H1 (cell line): ENCODE results near the gene ENDOU. TPM values are rescaled to one million over a fixed set of nuclear protein-coding genes. Genes with fewer than 3 reads are reported as not detected.

Experiments
- CTCF ChIA-PET: fragments of 300-600 bp; sonication (Branson Sonifier 250); formaldehyde crosslinking; loops from one replicate; lab custom pipeline; 2021; ENCODE audit not compliant: partially characterized antibody; lab: Charles Lee
- POLR2A ChIA-PET: fragments of 300-600 bp; sonication (Branson Sonifier 250); formaldehyde crosslinking; loops from one replicate; lab custom pipeline; 2021; ENCODE audit warnings: inconsistent platforms; ENCODE audit not compliant: partially characterized antibody; lab: Charles Lee
- DNase-seq, 2 experiments: peaks; one replicate each; pipeline versions ENCODE4 v3.0.0 to v3.0.0-alpha.2; 2010 to 2022; ENCODE audit warnings: low spot score in 2 of 2, low read depth in 1 of 2, mixed read lengths in 1 of 2
- FAIRE-seq: peaks from 2 replicates; lab custom pipeline; 2011; peaks lifted over from hg19 to GRCh38; lab: Jason Lieb, UNC
- H2AFZ ChIP-seq: 2 replicates; pipeline ENCODE4 v1.8.1; 2012; ENCODE audit warnings: low read length, inconsistent platforms
- H2AK5ac ChIP-seq: 2 replicates; pipeline ENCODE4 v1.6.1; 2013; ENCODE audit warnings: low read depth, low read length
- H2BK120ac ChIP-seq: replicated peaks from 2 replicates; pipeline ENCODE3; 2013; ENCODE audit warnings: low read depth, low read length, inconsistent platforms
- H2BK12ac ChIP-seq: 2 replicates; pipeline ENCODE4 v1.6.1; 2013; ENCODE audit warnings: low read depth, low read length
- H2BK15ac ChIP-seq: 2 replicates; pipeline ENCODE4 v1.6.1; 2013; ENCODE audit warnings: low read length
- H2BK20ac ChIP-seq: 2 replicates; pipeline ENCODE4 v1.6.1; 2013; ENCODE audit warnings: low read length
- H2BK5ac ChIP-seq: 2 replicates; pipeline ENCODE4 v1.6.1; 2013; ENCODE audit warnings: low read depth, low read length
- H3K14ac ChIP-seq: 2 replicates; pipeline ENCODE4 v1.6.1; 2013; ENCODE audit warnings: inconsistent platforms; ENCODE audit not compliant: insufficient read length
- H3K18ac ChIP-seq: 2 replicates; pipeline ENCODE4 v1.6.1; 2013; ENCODE audit warnings: low read length; ENCODE audit errors: extremely low read depth
- H3K23ac ChIP-seq: 2 replicates; pipeline ENCODE4 v1.6.1; 2013; ENCODE audit warnings: inconsistent platforms; ENCODE audit not compliant: insufficient read length
- H3K23me2 ChIP-seq: 2 replicates; pipeline ENCODE4 v1.6.1; 2013; ENCODE audit warnings: low read depth, low read length
- H3K27ac ChIP-seq: 2 replicates; pipeline ENCODE4 v1.6.1; 2011; ENCODE audit warnings: low read depth, low read length, inconsistent platforms
- H3K27me3 ChIP-seq, 4 experiments: replicated peaks in 1 of 4; 1 replicate in 1 of 4; 2 replicates in 3 of 4; pipeline versions ENCODE4 v1.6.1 to v1.8.1; 2011 to 2013; ENCODE audit warnings: low read length in 3 of 4, mild to moderate bottlenecking in 3 of 4, inconsistent platforms in 2 of 4, mixed read lengths in 2 of 4, moderate library complexity in 1 of 4; ENCODE audit not compliant: control insufficient read depth in 3 of 4, insufficient read depth in 3 of 4; ENCODE audit errors: extremely low read depth in 1 of 4
- H3K36me3 ChIP-seq, 4 experiments: 2 replicates each; pipeline versions ENCODE4 v1.6.1 to v1.8.1; 2011 to 2013; ENCODE audit warnings: mild to moderate bottlenecking in 4 of 4, low read length in 3 of 4, moderate library complexity in 2 of 4, control low read depth in 1 of 4, inconsistent platforms in 1 of 4; ENCODE audit not compliant: insufficient read depth in 4 of 4, control insufficient read depth in 2 of 4
- H3K4ac ChIP-seq: replicated peaks from 2 replicates; pipeline ENCODE3; 2013; ENCODE audit warnings: low read length, low read depth, mixed read lengths, inconsistent platforms; ENCODE audit not compliant: insufficient read length
- H3K4me1 ChIP-seq, 4 experiments: replicated peaks in 1 of 4; 1 replicate in 1 of 4; 2 replicates in 3 of 4; pipeline versions ENCODE4 v1.6.1 to v1.8.1; 2011 to 2013; ENCODE audit warnings: low read length in 3 of 4, inconsistent platforms in 2 of 4, mixed read lengths in 1 of 4; ENCODE audit not compliant: insufficient read depth in 4 of 4, control insufficient read depth in 3 of 4
- H3K4me2 ChIP-seq, 2 experiments: 2 replicates each; pipeline versions ENCODE4 v1.6.1 to v1.8.1; 2011 to 2013; ENCODE audit warnings: low read depth in 2 of 2, low read length in 2 of 2, control low read depth in 1 of 2, inconsistent platforms in 1 of 2, mild to moderate bottlenecking in 1 of 2; ENCODE audit not compliant: insufficient read depth in 1 of 2
- H3K4me3 ChIP-seq, 4 experiments: fragments of 200-600, 300-600 bp in 1 of 4; sonication (generic), shearing (Covaris generic), sonication (Bioruptor Twin) in 1 of 4; 2 replicates each; pipeline versions ENCODE4 v1.5.1 to v1.8.1; 2011 to 2016; ENCODE audit warnings: low read length in 4 of 4, low read depth in 3 of 4, control low read depth in 2 of 4, inconsistent platforms in 2 of 4, mild to moderate bottlenecking in 2 of 4, mixed read lengths in 1 of 4, moderate library complexity in 1 of 4; ENCODE audit not compliant: insufficient read depth in 2 of 4; ENCODE audit errors: extremely low read depth in 1 of 4
- H3K56ac ChIP-seq: replicated peaks from 2 replicates; pipeline ENCODE3; 2013; ENCODE audit warnings: low read depth, mild to moderate bottlenecking, mixed read lengths, low read length, inconsistent platforms; ENCODE audit not compliant: insufficient read length
- H3K79me1 ChIP-seq: 2 replicates; pipeline ENCODE4 v1.6.1; 2013; ENCODE audit warnings: low read depth, low read length, control low read depth
- H3K79me2 ChIP-seq, 2 experiments: 2 replicates each; pipeline versions ENCODE4 v1.6.1 to v1.8.1; 2012 to 2013; ENCODE audit warnings: low read length in 2 of 2, mild to moderate bottlenecking in 2 of 2, inconsistent platforms in 1 of 2; ENCODE audit not compliant: insufficient read depth in 2 of 2, control insufficient read depth in 1 of 2
- H3K9ac ChIP-seq, 4 experiments: replicated peaks in 1 of 4; 1 replicate in 1 of 4; 2 replicates in 3 of 4; pipeline versions ENCODE4 v1.6.1 to v1.8.1; 2011 to 2013; ENCODE audit warnings: low read depth in 3 of 4, low read length in 3 of 4, control low read depth in 2 of 4, mild to moderate bottlenecking in 2 of 4, moderate library complexity in 2 of 4, inconsistent platforms in 1 of 4; ENCODE audit errors: extremely low read depth in 1 of 4
- H3K9me3 ChIP-seq, 2 experiments: 2 replicates each; pipeline versions ENCODE4 v1.6.1 to v1.8.1; 2012 to 2013; ENCODE audit warnings: mild to moderate bottlenecking in 2 of 2, moderate library complexity in 2 of 2, control low read depth in 1 of 2, inconsistent platforms in 1 of 2, low read depth in 1 of 2, low read length in 1 of 2, mixed read lengths in 1 of 2; ENCODE audit not compliant: insufficient read depth in 2 of 2
- H4K20me1 ChIP-seq, 2 experiments: replicated peaks in 1 of 2; 2 replicates each; pipeline versions ENCODE3 to v1.8.1; 2011 to 2013; ENCODE audit warnings: inconsistent platforms in 2 of 2, low read length in 2 of 2, mild to moderate bottlenecking in 1 of 2; ENCODE audit not compliant: insufficient read depth in 2 of 2, control insufficient read depth in 1 of 2
- H4K5ac ChIP-seq: 2 replicates; pipeline ENCODE4 v1.6.1; 2013; ENCODE audit warnings: low read length, low read depth, mixed read lengths, inconsistent platforms; ENCODE audit not compliant: insufficient read length
- H4K8ac ChIP-seq: 2 replicates; pipeline ENCODE4 v1.8.0; 2013; ENCODE audit warnings: mild to moderate bottlenecking, moderate library complexity, low read length, inconsistent platforms; ENCODE audit not compliant: insufficient read depth; ENCODE audit errors: extremely low read depth
- H4K91ac ChIP-seq: replicated peaks from 2 replicates; pipeline ENCODE3; 2013; ENCODE audit warnings: low read length, mixed read lengths, inconsistent platforms; ENCODE audit not compliant: insufficient read length
- ASH2L ChIP-seq: fragments of 200-600, 300-600 bp; sonication (generic); IDR thresholded peaks from one replicate; pipeline ENCODE4 v1.7.1; 2017; ENCODE audit warnings: low read length
- ATF2 ChIP-seq: IDR thresholded peaks from 2 replicates; pipeline ENCODE4 v1.6.1; 2012; ENCODE audit warnings: low read length, inconsistent platforms
- WGBS, 2 experiments: shearing (Covaris generic) in 1 of 2; methylation state at CpG; one replicate each; pipeline versions ENCODE4 v1.1.6 to v1.1.7; 2013 to 2015; ENCODE audit warnings: low lambda C conversion rate in 2 of 2, mixed read lengths in 2 of 2, inconsistent platforms in 1 of 2, low coverage in 1 of 2, missing lambda C conversion rate in 1 of 2; ENCODE audit not compliant: insufficient replicate concordance in 2 of 2, insufficient coverage in 1 of 2, insufficient read length in 1 of 2; ENCODE audit errors: extremely low coverage in 1 of 2, missing lambda C conversion rate in 1 of 2; 5-methylcytosine and 5-hydroxymethylcytosine counted together
- polyA plus RNA-seq, 7 experiments: library from polyadenylated mRNA; depleted of rRNA in 3 of 7; stranded (reverse) in 5 of 7; unstranded in 2 of 7; fragments of >200 nt in 5 of 7; fragments of 200-250 nt in 2 of 7; gene quantifications; 1 replicate in 5 of 7; 2 replicates in 1 of 7; 4 replicates in 1 of 7; pipeline versions ENCODE4 v1.2.1 to v1.2.3, GENCODE V29; 2011 to 2013; ENCODE audit warnings: missing spikeins in 2 of 7, mixed read lengths in 2 of 7
- total RNA-seq: library from RNA; stranded (reverse); fragmentation: NEBNext Ultra II Directional; extraction: Animal tissue kit (Norgen Biotek cat#: 25700); gene quantifications from 2 replicates; pipeline ENCODE4 v1.2.1, GENCODE V29; 2021

The ENDOU gene
- total and polyA plus RNA-seq, 2 of the 8 experiments (the other 6 are each of a cell fraction or from before 2014, with no cell fraction given), result not detected

- FAIRE-seq, result no peak
Measured at GRCh38 chr12:47739297-47739696, 14.0 kb upstream of the ENDOU start.

More at GRCh38 chr12:47739297-47739696, 14.0 kb upstream of the ENDOU start:
- Histone ChIP-seq H2AK5ac (no peak overlapping the region; the same call in 1 of the 2 replicates), H3K4me2 (no peak overlapping the region), H3K23ac (no peak overlapping the region), H2BK120ac (no peak overlapping the region), H3K27ac (no peak overlapping the region), H3K36me3 (no peaks in the 10 kb centered on the region), H3K9ac (no peak overlapping the region), H2BK12ac (no peak overlapping the region), H3K9me3 (no peaks in the 10 kb centered on the region), H2BK15ac (no peak overlapping the region), H2AFZ (no peak overlapping the region), H3K56ac (no peak overlapping the region), H3K18ac (no peak overlapping the region), H3K4me3 (no peak overlapping the region), H3K14ac (no peak overlapping the region), H3K79me2 (no peaks in the 10 kb centered on the region), H4K91ac (no peak overlapping the region), H3K79me1 (no peaks in the 10 kb centered on the region), H4K5ac (no peak overlapping the region), H3K4me1 (peaks cover 3 to 20% (median 17%) of the 10 kb centered on the region in 4 experiments), H3K4ac (no peak overlapping the region), H3K23me2 (no peaks in the 10 kb centered on the region), H3K27me3 (no peaks in the 10 kb centered on the region; a peak in 1 of 7 replicates), H2BK5ac (no peak overlapping the region), H4K8ac (no peak overlapping the region), H4K20me1 (no peaks in the 10 kb centered on the region), H2BK20ac (no peak overlapping the region)
- 86% methylated on average over 3 of the region's 3 CpGs; no CpG with 5 or more reads in 1 of the 2 experiments for WGBS, 2 experiments
- CTCF ChIA-PET, result interaction anchor here (1.0 to 64.6 kb wide), 6 partner anchors 4 to 101 kb away, joined by 4 to 2442 read pairs (median 676); partner anchors contain the start of genes ENDOU, RAPGEF3 and SLC48A1
- no peak for DNase-seq
- no peak for TF ChIP-seq ASH2L
- no peak for TF ChIP-seq ATF2
- POLR2A ChIA-PET, result interaction anchor here (0.6 to 6.6 kb wide), 4 partner anchors 13 to 31 kb away, joined by 3 to 79 read pairs (median 6); partner anchors contain the start of gene SLC48A1
